Fibroblast of skin of left biceps (primary cell): ENCODE data around the gene ZNF410.
"Not testable (repeated sequence)": the region's sequence is repeated elsewhere in the genome, so short reads cannot be mapped to it uniquely, and the experiment has no call there.

Source experiments
- DNase-seq, 2 experiments: peaks; one replicate each; pipeline ENCODE4 v3.0.0-alpha.2; 2013; ENCODE audit warnings: low read depth in 2 of 2

Gene ZNF410

DNA sequence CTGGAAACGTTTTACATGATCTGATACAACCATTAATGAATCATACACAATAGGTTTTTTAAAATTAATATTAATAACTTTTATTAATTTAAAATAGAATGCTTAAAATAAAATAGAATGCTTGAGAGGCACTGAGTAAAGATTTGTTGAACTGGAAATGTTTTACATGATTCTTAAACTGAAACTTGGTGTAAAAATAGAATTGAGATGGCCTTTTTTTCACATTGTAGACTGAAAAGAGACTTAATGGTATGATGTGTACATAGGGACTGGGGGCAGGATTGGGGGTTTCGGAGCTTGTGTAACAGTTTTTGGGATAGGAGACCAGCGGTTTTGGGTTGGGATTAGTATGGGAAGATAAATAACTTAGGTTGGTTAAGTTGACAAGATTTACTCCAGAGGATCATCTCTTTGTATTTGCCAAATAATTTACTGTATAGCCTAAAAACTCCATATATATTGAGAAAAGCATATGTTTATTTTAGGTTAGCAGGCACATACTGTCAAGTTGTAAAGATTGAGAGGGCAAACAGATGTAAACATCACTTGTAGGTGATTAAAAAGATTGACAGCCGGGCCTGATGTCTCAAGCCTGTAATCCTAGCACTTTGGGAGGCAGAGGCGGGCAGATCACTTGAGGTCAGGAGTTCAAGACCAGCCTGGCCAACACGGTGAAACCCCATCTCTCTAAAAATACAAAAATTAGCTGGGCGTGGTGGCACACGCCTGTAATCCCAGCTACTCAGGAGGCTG is 2.0 kb upstream of the ZNF410 start:
- no peak for DNase-seq

- DNase-seq = no peak
Observed at GRCh38 chr14:73887318-73887616, 608 bp downstream of the ZNF410 start.

- DNase-seq = no peak
Observed at GRCh38 chr14:73887694-73888459, 1.2 kb downstream of the ZNF410 start.

DNA sequence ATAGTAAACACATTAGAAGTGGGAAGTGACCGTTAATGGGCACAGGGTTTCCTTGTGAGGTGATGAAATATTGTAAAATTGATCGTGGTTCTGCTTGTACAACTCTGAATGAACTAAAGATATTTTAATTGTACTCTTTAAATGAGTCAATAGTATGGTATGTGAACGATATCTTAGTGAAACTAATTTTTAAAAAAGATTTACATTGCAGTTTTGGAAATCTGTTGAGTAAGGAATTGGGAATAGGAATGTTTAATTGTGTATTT is 1.7 kb downstream of the ZNF410 start:
- no peak for DNase-seq

DNA sequence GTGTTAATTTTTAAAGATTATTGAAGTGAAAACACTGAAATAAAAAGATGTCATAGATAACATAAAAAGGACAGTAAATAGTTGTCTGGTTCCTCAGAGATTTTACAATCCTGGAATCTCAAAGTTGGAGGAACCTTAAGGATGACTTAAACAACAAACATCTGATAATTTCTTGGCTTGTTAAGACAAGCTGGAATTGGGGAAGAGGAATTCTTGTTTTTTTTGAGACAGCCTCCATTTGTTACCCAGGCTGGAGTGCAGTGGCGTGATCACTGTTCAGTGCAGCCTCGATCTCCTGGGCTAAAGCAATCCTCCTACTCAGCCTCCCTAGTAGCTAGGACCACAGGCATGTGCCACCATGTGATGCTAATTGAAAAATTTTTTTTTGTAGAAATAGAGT is 2.3 kb downstream of the ZNF410 start:
- no peak for DNase-seq

DNA sequence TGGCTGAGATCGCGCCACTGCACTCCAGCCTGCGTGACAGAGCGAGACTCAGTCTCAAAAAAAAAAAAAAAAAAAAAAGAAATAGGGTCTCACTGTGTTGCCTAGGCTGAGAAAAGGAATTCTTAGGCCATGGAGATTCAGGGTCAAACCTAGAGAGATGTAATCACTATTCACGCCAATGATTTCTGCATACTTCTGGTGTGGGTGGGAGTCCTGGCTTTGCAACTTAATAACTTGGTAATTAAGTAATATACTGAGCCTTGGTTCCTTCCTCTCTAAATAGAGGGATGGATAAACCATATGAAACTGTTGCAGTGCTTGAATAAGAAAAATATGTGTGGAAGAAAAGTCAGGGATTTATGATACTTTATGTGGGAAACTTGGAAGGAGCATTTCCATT is 2.7 kb downstream of the ZNF410 start:
- no peak for DNase-seq

DNA sequence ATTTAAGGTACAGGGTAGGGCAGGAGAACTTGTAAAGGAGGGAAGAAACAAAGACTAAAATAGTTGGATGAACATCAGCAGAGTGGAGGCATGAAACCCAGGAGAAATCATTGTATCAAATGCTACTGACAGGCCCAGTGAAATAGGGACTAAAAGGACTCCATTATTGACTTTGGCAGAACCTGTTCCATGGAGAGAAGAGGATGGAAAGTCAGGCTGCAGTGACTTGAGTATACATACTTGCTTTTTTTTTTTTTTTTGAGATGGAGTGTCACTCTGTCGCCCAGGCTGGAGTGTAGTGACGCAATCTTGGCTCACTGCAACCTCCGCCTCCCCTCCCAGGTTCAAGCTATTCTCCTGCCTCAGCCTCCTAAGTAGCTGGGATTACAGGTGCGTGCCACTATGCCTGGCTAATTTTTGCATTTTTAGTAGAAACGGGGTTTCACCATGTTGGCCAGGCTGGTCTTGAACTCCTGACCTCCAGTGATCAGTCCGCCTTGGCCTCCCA is 7.6 kb downstream of the ZNF410 start:
- DNase-seq = not testable (repeated sequence)

DNA sequence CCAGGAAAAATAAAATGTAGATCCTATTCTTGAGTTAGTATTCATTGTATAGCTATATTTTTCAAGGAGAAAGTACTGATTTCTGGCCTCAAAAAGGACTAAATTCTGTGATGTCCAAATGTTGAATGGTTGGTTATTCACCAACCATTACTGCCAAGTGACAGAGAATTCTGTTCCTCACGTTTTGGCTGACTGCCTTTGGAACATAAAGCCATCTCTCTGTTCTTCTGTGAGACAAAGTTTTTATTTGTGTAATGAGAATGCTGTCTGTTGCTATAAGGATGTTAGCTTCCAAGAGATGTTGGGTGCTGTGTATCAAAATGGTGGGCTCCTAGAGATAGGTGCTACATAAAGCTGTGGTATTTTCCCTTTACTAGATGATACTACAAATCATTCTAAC is 9.3 kb downstream of the ZNF410 start:
- DNase-seq = no peak

DNA sequence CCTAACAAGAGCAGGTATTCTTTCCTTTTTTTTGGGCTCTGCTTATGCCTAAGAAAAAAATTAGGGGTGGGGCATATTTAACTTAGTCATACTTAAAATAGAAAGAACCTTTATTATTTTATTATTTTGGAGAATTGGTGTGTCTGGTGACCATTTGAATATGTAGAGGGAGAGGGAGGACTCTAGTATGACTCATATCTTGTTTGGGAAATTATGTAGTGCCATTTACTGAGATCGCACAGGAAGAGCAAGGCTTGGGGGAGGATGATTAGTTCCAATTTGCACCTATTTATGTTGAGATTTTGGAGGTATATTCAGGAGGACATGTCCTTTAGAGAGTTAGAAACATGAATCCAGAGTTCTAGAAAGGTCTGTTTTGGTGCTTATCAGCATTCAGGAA is 9.9 kb downstream of the ZNF410 start:
- no peak for DNase-seq

DNA sequence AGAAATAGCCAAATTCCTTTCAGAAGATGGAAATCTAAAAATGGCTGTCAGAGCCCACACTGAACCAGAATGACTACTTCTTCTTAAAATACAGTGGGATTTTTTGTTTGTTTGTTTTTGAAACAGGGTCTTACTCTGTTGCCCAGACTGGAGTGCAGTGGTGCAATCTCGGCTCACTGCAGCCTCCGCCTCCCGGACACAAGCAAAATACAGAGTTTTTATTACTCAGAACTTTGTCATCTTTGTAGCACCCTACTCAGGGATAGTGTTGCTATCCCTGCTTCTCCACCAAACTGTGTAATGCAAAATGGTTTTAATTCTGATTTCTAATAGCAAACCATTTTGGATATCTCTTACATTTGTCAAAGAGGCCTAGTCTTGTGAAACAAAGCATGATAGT is 16.4 kb downstream of the ZNF410 start:
- DNase-seq = no peak

GRCh38 chr14:73909681-73910080 is 23.0 kb downstream of the ZNF410 start:
- no peak for DNase-seq

GRCh38 chr14:73913256-73913655 is 26.6 kb downstream of the ZNF410 start:
- no peak for DNase-seq

DNA sequence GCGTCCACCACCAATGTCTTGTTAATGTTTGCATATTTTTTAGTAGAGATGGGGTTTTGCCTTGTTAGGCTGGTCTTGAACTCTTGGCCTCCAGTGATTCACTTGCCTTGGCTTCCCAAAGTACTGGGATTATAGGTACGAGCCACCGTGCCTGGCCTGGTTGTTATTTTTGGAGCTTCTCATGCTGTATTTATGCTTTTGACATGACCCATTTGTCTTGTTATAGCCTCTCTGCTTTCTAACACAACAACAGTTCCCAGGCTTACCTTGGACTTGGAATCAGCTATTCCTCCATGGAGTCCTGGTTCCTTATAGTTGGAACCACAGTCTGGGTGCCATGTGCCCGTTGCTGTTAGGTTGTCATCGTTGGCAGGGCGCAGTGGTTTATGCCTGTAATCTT is 29.7 kb downstream of the ZNF410 start:
- DNase-seq = no peak

GRCh38 chr14:73919457-73919856 is 32.8 kb downstream of the ZNF410 start:
- not testable (repeated sequence) for DNase-seq

GRCh38 chr14:73924337-73924736 is 37.7 kb downstream of the ZNF410 start:
- DNase-seq = no peak

DNA sequence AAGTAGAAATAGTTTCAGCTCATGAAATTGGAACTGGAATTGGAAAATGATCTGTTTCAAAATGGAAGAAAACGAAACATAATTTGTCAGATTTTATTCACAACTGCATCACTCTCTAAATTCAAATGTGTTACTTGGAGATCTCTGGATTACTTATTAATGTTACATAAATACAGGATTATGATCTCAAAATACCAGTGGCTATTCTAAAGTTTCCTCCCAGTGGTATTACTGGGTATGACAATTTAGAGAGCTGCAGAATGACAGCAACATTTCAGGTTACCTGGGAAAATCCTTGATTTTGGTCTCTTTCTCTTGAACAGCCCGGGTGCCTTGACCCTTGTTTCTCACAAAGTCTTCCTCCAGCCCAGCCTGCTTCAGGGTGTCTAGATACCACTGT is 49.0 kb downstream of the ZNF410 start:
- DNase-seq = no peak

- no peak for DNase-seq
Observed at GRCh38 chr14:73936548-73936947, 49.9 kb downstream of the ZNF410 start.

DNA sequence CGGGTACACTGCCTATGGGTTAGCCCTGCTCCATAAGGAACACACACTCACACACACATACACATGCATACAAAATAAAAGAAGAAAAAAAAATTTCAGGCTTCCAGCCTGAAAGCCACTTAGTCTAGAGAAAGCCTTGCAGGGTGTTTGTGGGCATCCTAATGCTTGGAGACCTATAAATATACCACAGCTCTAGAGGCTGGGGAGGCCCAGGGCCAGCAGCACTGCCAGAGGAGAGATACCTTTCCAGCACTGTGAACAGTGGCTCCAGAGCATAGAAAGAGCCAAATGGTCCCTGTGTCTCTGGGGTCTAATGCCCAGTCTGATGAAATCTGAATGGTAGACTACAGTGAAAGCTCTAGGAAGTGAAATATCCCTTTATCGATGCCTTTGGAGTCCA is 50.4 kb downstream of the ZNF410 start:
- DNase-seq = no peak

GRCh38 chr14:73942180-73942579 is 55.5 kb downstream of the ZNF410 start:
- no peak for DNase-seq

- DNase-seq = peak in 1 of 2 experiments; percentile 6
Observed at GRCh38 chr14:73943083-73943482, 56.4 kb downstream of the ZNF410 start.

- DNase-seq = no peak
Observed at GRCh38 chr14:73944432-73945158, 57.9 kb downstream of the ZNF410 start.

DNA sequence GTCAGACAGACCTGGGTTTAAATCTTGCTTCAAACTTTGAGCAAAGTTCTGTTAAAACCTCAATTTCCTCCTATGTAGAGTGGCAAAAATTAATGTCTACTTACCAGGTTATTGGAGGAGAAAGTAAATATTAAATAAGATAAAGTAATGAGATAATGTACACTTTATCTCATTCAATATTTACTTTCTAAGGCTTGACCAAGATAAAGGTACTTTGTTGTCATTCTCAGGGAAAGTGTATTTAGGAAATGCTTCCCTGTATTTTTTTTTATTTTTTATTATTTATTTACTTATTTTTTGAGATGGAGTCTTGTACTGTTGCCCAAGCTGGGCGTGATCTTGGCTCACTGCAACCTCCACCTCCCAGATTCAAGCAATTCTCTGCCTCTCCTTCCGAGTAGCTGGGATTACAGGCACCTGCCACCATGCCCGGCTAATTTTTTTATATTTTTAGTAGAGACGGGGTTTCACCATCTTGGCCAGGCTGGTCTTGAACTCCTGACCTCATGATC is 58.6 kb downstream of the ZNF410 start:
- DNase-seq = no peak
